Endothelial cell (in vitro differentiated cells): ENCODE data around the gene NCOA1. TPM values are rescaled to one million over a fixed set of nuclear protein-coding genes. Genes with fewer than 3 reads are reported as not detected.

Experiments
- DNase-seq: peaks from one replicate; pipeline ENCODE4 v3.0.0; 2021; ENCODE audit warnings: low spot score
- H3K27ac Mint-ChIP-seq: one replicate; pipeline ENCODE4 v1.8.0; 2021; ENCODE audit warnings: mixed read lengths, inconsistent platforms; ENCODE audit not compliant: unreplicated experiment
- H3K27me3 Mint-ChIP-seq: one replicate; pipeline ENCODE4 v1.8.0; 2021; ENCODE audit warnings: mild to moderate bottlenecking, moderate library complexity, mixed read lengths, inconsistent platforms; ENCODE audit not compliant: unreplicated experiment
- H3K36me3 Mint-ChIP-seq: one replicate; pipeline ENCODE4 v1.8.0; 2021; ENCODE audit warnings: mild to moderate bottlenecking, low read depth, mixed read lengths, inconsistent platforms; ENCODE audit not compliant: unreplicated experiment
- H3K4me1 Mint-ChIP-seq: one replicate; pipeline ENCODE4 v1.8.0; 2021; ENCODE audit warnings: mild to moderate bottlenecking, mixed read lengths, inconsistent platforms; ENCODE audit not compliant: unreplicated experiment
- H3K4me3 Mint-ChIP-seq: one replicate; pipeline ENCODE4 v1.8.0; 2021; ENCODE audit warnings: mild to moderate bottlenecking, mixed read lengths, inconsistent platforms; ENCODE audit not compliant: unreplicated experiment
- H3K9me3 Mint-ChIP-seq: one replicate; pipeline ENCODE4 v1.8.0; 2021; ENCODE audit warnings: mixed read lengths, inconsistent platforms; ENCODE audit not compliant: unreplicated experiment
- total RNA-seq: library from RNA; stranded (reverse); fragmentation: NEBNext Ultra II Directional; extraction: Animal tissue kit (Norgen Biotek cat#: 25700); gene quantifications from one replicate; pipeline ENCODE4 v1.2.1, GENCODE V29; 2021; ENCODE audit not compliant: unreplicated experiment
- TF ChIP-seq, protein P1 (sequence below): fragments of 200-600 bp; sonication (generic); IDR thresholded peaks from one replicate; pipeline ENCODE4 v1.5.0; 2021; ENCODE audit warnings: antibody characterized with exemption; ENCODE audit not compliant: unreplicated experiment

NCOA1 gene
- total RNA-seq, 1 donor from 2014 or later, result 47.4 TPM

DNA sequence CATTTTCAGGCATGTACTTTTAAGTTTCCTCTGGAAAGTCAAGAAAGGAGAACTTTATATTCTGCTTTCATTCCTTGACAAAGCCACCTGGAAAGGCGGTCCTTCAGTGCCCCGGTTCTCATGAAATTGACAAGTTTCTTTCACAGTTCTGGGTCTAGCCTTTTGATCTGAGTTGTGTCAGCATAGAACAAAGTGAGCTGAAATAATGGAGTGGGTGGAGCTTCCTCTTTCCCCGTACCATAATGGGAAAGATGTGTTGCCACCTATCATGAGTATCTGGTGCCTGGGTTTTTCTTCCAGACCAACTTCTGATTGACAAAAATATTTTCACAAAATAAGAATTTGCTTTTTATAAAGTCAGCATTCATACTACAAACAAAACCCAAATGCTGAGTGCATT is 252.9 kb downstream of the NCOA1 start:
- Mint-ChIP-seq H3K27me3 (no peaks in the 10 kb centered on the region), H3K9me3 (no peaks in the 10 kb centered on the region), H3K36me3 (peaks cover 14% of the 10 kb centered on the region), H3K4me1 (peaks cover under 1% of the 10 kb centered on the region), H3K4me3 (no peak overlapping the region), H3K27ac (no peak overlapping the region)
- TF ChIP-seq, protein P1, sequence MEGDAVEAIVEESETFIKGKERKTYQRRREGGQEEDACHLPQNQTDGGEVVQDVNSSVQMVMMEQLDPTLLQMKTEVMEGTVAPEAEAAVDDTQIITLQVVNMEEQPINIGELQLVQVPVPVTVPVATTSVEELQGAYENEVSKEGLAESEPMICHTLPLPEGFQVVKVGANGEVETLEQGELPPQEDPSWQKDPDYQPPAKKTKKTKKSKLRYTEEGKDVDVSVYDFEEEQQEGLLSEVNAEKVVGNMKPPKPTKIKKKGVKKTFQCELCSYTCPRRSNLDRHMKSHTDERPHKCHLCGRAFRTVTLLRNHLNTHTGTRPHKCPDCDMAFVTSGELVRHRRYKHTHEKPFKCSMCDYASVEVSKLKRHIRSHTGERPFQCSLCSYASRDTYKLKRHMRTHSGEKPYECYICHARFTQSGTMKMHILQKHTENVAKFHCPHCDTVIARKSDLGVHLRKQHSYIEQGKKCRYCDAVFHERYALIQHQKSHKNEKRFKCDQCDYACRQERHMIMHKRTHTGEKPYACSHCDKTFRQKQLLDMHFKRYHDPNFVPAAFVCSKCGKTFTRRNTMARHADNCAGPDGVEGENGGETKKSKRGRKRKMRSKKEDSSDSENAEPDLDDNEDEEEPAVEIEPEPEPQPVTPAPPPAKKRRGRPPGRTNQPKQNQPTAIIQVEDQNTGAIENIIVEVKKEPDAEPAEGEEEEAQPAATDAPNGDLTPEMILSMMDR, result no peak
- no peak for DNase-seq

- peaks cover 3% of the 10 kb centered on the region for H3K4me1 Mint-ChIP-seq
- no peaks in the 10 kb centered on the region for H3K27me3 Mint-ChIP-seq
- DNase-seq, result no peak
- H3K36me3 Mint-ChIP-seq, result peaks cover 14% of the 10 kb centered on the region
- no peak overlapping the region for H3K4me3 Mint-ChIP-seq
- H3K9me3 Mint-ChIP-seq, result no peaks in the 10 kb centered on the region
- TF ChIP-seq, protein P1, result no peak
- no peak overlapping the region for H3K27ac Mint-ChIP-seq
These were observed 253.3 kb downstream of the NCOA1 start for GRCh38 chr2:24744356-24744755.

GRCh38 chr2:24745825-24746224 is 254.8 kb downstream of the NCOA1 start:
- TF ChIP-seq, protein P1, result no peak

GRCh38 chr2:24747299-24747698 is 256.2 kb downstream of the NCOA1 start:
- peaks cover 3% of the 10 kb centered on the region for H3K4me1 Mint-ChIP-seq
- no peaks in the 10 kb centered on the region for H3K9me3 Mint-ChIP-seq

More at GRCh38 chr2:24745825-24746224, 254.8 kb downstream of the NCOA1 start:
- Mint-ChIP-seq H3K36me3 (peaks cover 14% of the 10 kb centered on the region), H3K9me3 (no peaks in the 10 kb centered on the region), H3K27me3 (no peaks in the 10 kb centered on the region), H3K4me3 (no peak overlapping the region), H3K27ac (no peak overlapping the region), H3K4me1 (peaks cover 3% of the 10 kb centered on the region)
- no peak for DNase-seq

GRCh38 chr2:24749069-24749691 is 258.1 kb downstream of the NCOA1 start:
- TF ChIP-seq, protein P1, result no peak
- H3K9me3 Mint-ChIP-seq, result no peaks in the 10 kb centered on the region
- no peaks in the 10 kb centered on the region for H3K36me3 Mint-ChIP-seq
- H3K4me1 Mint-ChIP-seq, result peaks cover 3% of the 10 kb centered on the region
- DNase-seq, result peak; percentile 15
- H3K27ac Mint-ChIP-seq, result no peak overlapping the region
- no peaks in the 10 kb centered on the region for H3K27me3 Mint-ChIP-seq
- no peak overlapping the region for H3K4me3 Mint-ChIP-seq

More at GRCh38 chr2:24747299-24747698, 256.2 kb downstream of the NCOA1 start:
- H3K27ac Mint-ChIP-seq, result no peak overlapping the region
- H3K27me3 Mint-ChIP-seq, result no peaks in the 10 kb centered on the region
- TF ChIP-seq, protein P1, result no peak
- no peak overlapping the region for H3K4me3 Mint-ChIP-seq
- DNase-seq, result no peak
- H3K36me3 Mint-ChIP-seq, result peaks cover 6% of the 10 kb centered on the region
